ENCODE results near the gene ARHGAP25.

ARHGAP25 gene

GRCh38 chr2:68708629-68709028 lies 26.0 kb upstream of the ARHGAP25 start:
- no peaks in the 10 kb centered on the region; the same call in 1 of the 2 replicates for H3K4me1 ChIP-seq (ENCODE audit: insufficient read depth, low read length)
- no peak overlapping the region for H3K9ac ChIP-seq (ENCODE audit: low read depth, low read length)
- H3K9me3 ChIP-seq (ENCODE audit: control insufficient read depth, insufficient read depth, low read length) = no peaks in the 10 kb centered on the region
- no peaks in the 10 kb centered on the region for H3K36me3 ChIP-seq (ENCODE audit: insufficient read depth, low read length)

- Histone ChIP-seq H3K9me3 (ENCODE audit: control insufficient read depth, insufficient read depth, low read length) (no peaks in the 10 kb centered on the region), H3K4me1 (ENCODE audit: insufficient read depth, low read length) (no peaks in the 10 kb centered on the region; the same call in 1 of the 2 replicates), H3K36me3 (ENCODE audit: insufficient read depth, low read length) (no peaks in the 10 kb centered on the region), H3K9ac (ENCODE audit: low read depth, low read length) (no peak overlapping the region)
These were observed 25.1 kb upstream of the ARHGAP25 start for GRCh38 chr2:68709421-68709911.

GRCh38 chr2:68710336-68710735 lies 24.3 kb upstream of the ARHGAP25 start:
- Histone ChIP-seq H3K9me3 (ENCODE audit: control insufficient read depth, insufficient read depth, low read length) (no peaks in the 10 kb centered on the region), H3K4me1 (ENCODE audit: insufficient read depth, low read length) (no peaks in the 10 kb centered on the region; the same call in 1 of the 2 replicates), H3K36me3 (ENCODE audit: insufficient read depth, low read length) (no peaks in the 10 kb centered on the region), H3K9ac (ENCODE audit: low read depth, low read length) (no peak overlapping the region)

- Histone ChIP-seq H3K9me3 (ENCODE audit: control insufficient read depth, insufficient read depth, low read length) (no peaks in the 10 kb centered on the region), H3K9ac (ENCODE audit: low read depth, low read length) (no peak overlapping the region)
These were observed 23.9 kb upstream of the ARHGAP25 start for GRCh38 chr2:68710756-68711155.

GRCh38 chr2:68714866-68715265 lies 19.7 kb upstream of the ARHGAP25 start:
- Histone ChIP-seq H3K9me3 (ENCODE audit: control insufficient read depth, insufficient read depth, low read length) (no peaks in the 10 kb centered on the region), H3K36me3 (ENCODE audit: insufficient read depth, low read length) (no peaks in the 10 kb centered on the region), H3K4me1 (ENCODE audit: insufficient read depth, low read length) (no peaks in the 10 kb centered on the region), H3K9ac (ENCODE audit: low read depth, low read length) (no peak overlapping the region)

More at GRCh38 chr2:68710756-68711155, 23.9 kb upstream of the ARHGAP25 start:
- no peaks in the 10 kb centered on the region for H3K36me3 ChIP-seq (ENCODE audit: insufficient read depth, low read length)
- no peaks in the 10 kb centered on the region; the same call in 1 of the 2 replicates for H3K4me1 ChIP-seq (ENCODE audit: insufficient read depth, low read length)

GRCh38 chr2:68715353-68716041 lies 19.1 kb upstream of the ARHGAP25 start:
- no peak overlapping the region for H3K9ac ChIP-seq (ENCODE audit: low read depth, low read length)
- no peaks in the 10 kb centered on the region for H3K4me1 ChIP-seq (ENCODE audit: insufficient read depth, low read length)
- H3K9me3 ChIP-seq (ENCODE audit: control insufficient read depth, insufficient read depth, low read length) = no peaks in the 10 kb centered on the region
- no peaks in the 10 kb centered on the region for H3K36me3 ChIP-seq (ENCODE audit: insufficient read depth, low read length)

- H3K9me3 ChIP-seq (ENCODE audit: control insufficient read depth, insufficient read depth, low read length) = no peaks in the 10 kb centered on the region
- no peak overlapping the region for H3K9ac ChIP-seq (ENCODE audit: low read depth, low read length)
- H3K36me3 ChIP-seq (ENCODE audit: insufficient read depth, low read length) = no peaks in the 10 kb centered on the region
- H3K4me1 ChIP-seq (ENCODE audit: insufficient read depth, low read length) = peaks cover 6% of the 10 kb centered on the region; the same call in 1 of the 2 replicates
These were observed 17.9 kb upstream of the ARHGAP25 start for GRCh38 chr2:68716604-68717304.

GRCh38 chr2:68717305-68717661 lies 17.3 kb upstream of the ARHGAP25 start:
- H3K4me1 ChIP-seq (ENCODE audit: insufficient read depth, low read length) = peaks cover 8% of the 10 kb centered on the region; the same call in 1 of the 2 replicates
- no peaks in the 10 kb centered on the region for H3K36me3 ChIP-seq (ENCODE audit: insufficient read depth, low read length)
- H3K9ac ChIP-seq (ENCODE audit: low read depth, low read length) = no peak overlapping the region
- H3K9me3 ChIP-seq (ENCODE audit: control insufficient read depth, insufficient read depth, low read length) = no peaks in the 10 kb centered on the region

- H3K9me3 ChIP-seq (ENCODE audit: control insufficient read depth, insufficient read depth, low read length) = no peaks in the 10 kb centered on the region
- H3K9ac ChIP-seq (ENCODE audit: low read depth, low read length) = no peak overlapping the region
- peaks cover 8% of the 10 kb centered on the region; the same call in 1 of the 2 replicates for H3K4me1 ChIP-seq (ENCODE audit: insufficient read depth, low read length)
- H3K36me3 ChIP-seq (ENCODE audit: insufficient read depth, low read length) = no peaks in the 10 kb centered on the region
These were observed 14.7 kb upstream of the ARHGAP25 start for GRCh38 chr2:68719912-68720311.

- no peaks in the 10 kb centered on the region for H3K36me3 ChIP-seq (ENCODE audit: insufficient read depth, low read length)
- no peaks in the 10 kb centered on the region for H3K9me3 ChIP-seq (ENCODE audit: control insufficient read depth, insufficient read depth, low read length)
- H3K4me1 ChIP-seq (ENCODE audit: insufficient read depth, low read length) = peaks cover 8% of the 10 kb centered on the region; the same call in 1 of the 2 replicates
- no peak overlapping the region for H3K9ac ChIP-seq (ENCODE audit: low read depth, low read length)
These were observed 13.9 kb upstream of the ARHGAP25 start for GRCh38 chr2:68720665-68721064.

- Histone ChIP-seq H3K9ac (ENCODE audit: low read depth, low read length) (no peak overlapping the region), H3K36me3 (ENCODE audit: insufficient read depth, low read length) (no peaks in the 10 kb centered on the region), H3K4me1 (ENCODE audit: insufficient read depth, low read length) (peaks cover 9% of the 10 kb centered on the region; the same call in 1 of the 2 replicates), H3K9me3 (ENCODE audit: control insufficient read depth, insufficient read depth, low read length) (no peaks in the 10 kb centered on the region)
These were observed 13.0 kb upstream of the ARHGAP25 start for GRCh38 chr2:68721482-68722101.

GRCh38 chr2:68722712-68723111 lies 11.9 kb upstream of the ARHGAP25 start:
- Histone ChIP-seq H3K4me1 (ENCODE audit: insufficient read depth, low read length) (peaks cover 20% of the 10 kb centered on the region), H3K9me3 (ENCODE audit: control insufficient read depth, insufficient read depth, low read length) (no peaks in the 10 kb centered on the region), H3K36me3 (ENCODE audit: insufficient read depth, low read length) (no peaks in the 10 kb centered on the region), H3K9ac (ENCODE audit: low read depth, low read length) (no peak overlapping the region)

GRCh38 chr2:68723181-68723580 lies 11.4 kb upstream of the ARHGAP25 start:
- peaks cover 23% of the 10 kb centered on the region for H3K4me1 ChIP-seq (ENCODE audit: insufficient read depth, low read length)
- H3K9ac ChIP-seq (ENCODE audit: low read depth, low read length) = no peak overlapping the region
- no peaks in the 10 kb centered on the region for H3K9me3 ChIP-seq (ENCODE audit: control insufficient read depth, insufficient read depth, low read length)
- no peaks in the 10 kb centered on the region for H3K36me3 ChIP-seq (ENCODE audit: insufficient read depth, low read length)

GRCh38 chr2:68726100-68726499 lies 8.5 kb upstream of the ARHGAP25 start:
- Histone ChIP-seq H3K9ac (ENCODE audit: low read depth, low read length) (no peak overlapping the region), H3K36me3 (ENCODE audit: insufficient read depth, low read length) (no peaks in the 10 kb centered on the region), H3K9me3 (ENCODE audit: control insufficient read depth, insufficient read depth, low read length) (no peaks in the 10 kb centered on the region), H3K4me1 (ENCODE audit: insufficient read depth, low read length) (peaks cover 23% of the 10 kb centered on the region)

All from ES-I3 (cell line).